ENCODE results near the gene LGR6.

GRCh38 chr1:202165267-202165941, 28.2 kb upstream of the LGR6 start:
- TF ChIP-seq PPARA (CRISPR knock-in tag; IDR thresholded peaks at IDR 0.05; ENCODE audit: borderline replicate concordance) (no peak), ZFP3 (CRISPR knock-in tag; IDR thresholded peaks at IDR 0.05) (no peak), ZFP30 (CRISPR knock-in tag; IDR thresholded peaks at IDR 0.05) (no peak), ZNF70 (CRISPR knock-in tag; IDR thresholded peaks at IDR 0.05) (no peak), ARNTL (CRISPR knock-in tag; IDR thresholded peaks at IDR 0.05; ENCODE audit: borderline replicate concordance, low read depth) (no peak), OSR1 (CRISPR knock-in tag; IDR thresholded peaks at IDR 0.05) (no peak), ZNF8 (CRISPR knock-in tag; IDR thresholded peaks at IDR 0.05) (no peak)
